Motor neuron (in vitro differentiated cells): ENCODE measurements around the gene FAM3D. TPM values are rescaled to one million over a fixed set of nuclear protein-coding genes. Genes with fewer than 3 reads are reported as not detected.
A peak's percentile ranks its signal among the peaks of the same experiment; 100 is the strongest.
"Not testable (repeated sequence)": the region's sequence is repeated elsewhere in the genome, so short reads cannot be mapped to it uniquely, and the experiment has no call there.

Experiments
- ATAC-seq, 8 experiments: fragments of 200-7000 bp; cut with Tn5 transposase; replicated peaks in 6 of 8; 2 replicates each; pipeline ENCODE4 v1.8.0; 2021; ENCODE audit warnings: mild to moderate bottlenecking in 8 of 8, moderate library complexity in 8 of 8
- H3K27ac ChIP-seq, 2 donors: fragments of 250-450 bp; sonication (Bioruptor Pico); 2 replicates each; pipeline ENCODE4 v1.9.0; 2021; ENCODE audit warnings: antibody characterized with exemption in 2 of 2, mild to moderate bottlenecking in 2 of 2, moderate library complexity in 1 of 2
- H3K4me1 ChIP-seq, 2 donors: fragments of 250-450 bp; sonication (Bioruptor Pico); replicated peaks in 1 of 2; 2 replicates each; pipeline ENCODE4 v1.6.1; 2021; ENCODE audit warnings: antibody characterized with exemption in 2 of 2, mild to moderate bottlenecking in 2 of 2, moderate library complexity in 1 of 2
- H3K4me3 ChIP-seq, 5 donors: fragments of 250-450 bp; sonication (Bioruptor Pico); 2 replicates each; pipeline ENCODE4 v1.9.0; 2021; ENCODE audit warnings: antibody characterized with exemption in 5 of 5, mild to moderate bottlenecking in 5 of 5, moderate library complexity in 4 of 5
- WGBS, 10 experiments: fragments of 450-650 bp; shearing (Covaris generic); methylation state at CpG; one replicate each; pipeline ENCODE4 v1.0.0; 2022; 5-methylcytosine and 5-hydroxymethylcytosine counted together
- in situ Hi-C, 9 experiments: fragments of 400-800 bp; cut with MboI; loops; one replicate each; pipeline ENCODE4 v1.15.0; 2021; ENCODE audit warnings: low sequenced_read_pairs in 9 of 9, low pct_unique_long_range_greater_than_20kb in 2 of 9; ENCODE audit not compliant: unreplicated experiment in 9 of 9
- total RNA-seq, 8 experiments: library from RNA; unstranded; fragments of 300-600 nt; gene quantifications; 2 replicates each; pipeline versions ENCODE4 v1.2.3 to v1.2.4, GENCODE V29; 2022

Gene FAM3D
- total RNA-seq, 8 experiments from 2014 or later, result 0.16 to 0.50 (median 0.18) TPM; not detected in 4

GRCh38 chr3:58679974-58680666, 13.5 kb upstream of the FAM3D start:
- in situ Hi-C loops, result no loop called here
- ATAC-seq, result peak in 3 of 8 experiments; percentile 24 to 62 (median 41)
- Histone ChIP-seq H3K27ac (no peak overlapping the region), H3K4me3 (no peak overlapping the region), H3K4me1 (peaks cover 0 to 2% of the 10 kb centered on the region in 2 donors)
- 6 to 100% (median 87%) methylated on average over 1 to 5 of the region's 6 CpGs; no CpG with 5 or more reads in 4 of the 10 experiments for WGBS, 10 experiments

GRCh38 chr3:58679446-58679845, 12.9 kb upstream of the FAM3D start:
- in situ Hi-C loops, result no loop called here
- H3K4me1 ChIP-seq, result peaks cover 0 to 2% of the 10 kb centered on the region in 2 donors
- no peak overlapping the region for H3K4me3 ChIP-seq
- H3K27ac ChIP-seq, result no peak overlapping the region
- WGBS, 10 experiments, result 7 to 89% (median 79%) methylated on average over 1 to 6 of the region's 6 CpGs
- ATAC-seq, result peak in 2 of 8 experiments; percentile 9

- H3K27ac ChIP-seq, H3K4me3 ChIP-seq, ATAC-seq, in situ Hi-C loops, H3K4me1 ChIP-seq: not testable (repeated sequence)
- WGBS, 10 experiments, result 20 to 93% (median 87%) methylated on average over 1 to 4 of the region's 13 CpGs; no CpG with 5 or more reads in 1 of the 10 experiments
These were observed 11.8 kb upstream of the FAM3D start for GRCh38 chr3:58678177-58678970.

GRCh38 chr3:58672880-58673279, 6.3 kb upstream of the FAM3D start:
- WGBS, 10 experiments, result 6 to 100% (median 85%) methylated on average over 1 to 3 of the region's 3 CpGs; no CpG with 5 or more reads in 3 of the 10 experiments
- H3K4me3 ChIP-seq, result no peak overlapping the region
- peaks cover 0 to 4% of the 10 kb centered on the region in 2 donors for H3K4me1 ChIP-seq
- in situ Hi-C loops, result no loop called here
- H3K27ac ChIP-seq, result no peak overlapping the region
- ATAC-seq, result no peak

- in situ Hi-C loops, result no loop called here
- H3K4me3 ChIP-seq, result no peak overlapping the region
- no peak overlapping the region for H3K27ac ChIP-seq
- 11 to 100% (median 84%) methylated on average over 2 to 7 of the region's 8 CpGs; no CpG with 5 or more reads in 2 of the 10 experiments for WGBS, 10 experiments
- no peak for ATAC-seq
- H3K4me1 ChIP-seq, result peaks cover 0 to 4% of the 10 kb centered on the region in 2 donors
These were observed 5.9 kb upstream of the FAM3D start for GRCh38 chr3:58672451-58672850.

- Histone ChIP-seq H3K4me1 (peaks cover 0 to 4% of the 10 kb centered on the region in 2 donors), H3K4me3 (no peak overlapping the region), H3K27ac (no peak overlapping the region)
- no peak for ATAC-seq
- in situ Hi-C loops, result no loop called here
- WGBS, 10 experiments, result 0 to 88% (median 66%) methylated on average over 1 to 8 of the region's 9 CpGs; no CpG with 5 or more reads in 2 of the 10 experiments
These were observed 4.0 kb upstream of the FAM3D start for GRCh38 chr3:58670506-58671135.

- ATAC-seq, result no peak
- 33 to 89% (median 73%) methylated on average over 1 to 7 of the region's 8 CpGs; no CpG with 5 or more reads in 1 of the 10 experiments for WGBS, 10 experiments
- in situ Hi-C loops, result no loop called here
- Histone ChIP-seq H3K4me1 (peaks cover 0 to 4% of the 10 kb centered on the region in 2 donors), H3K27ac (no peak overlapping the region), H3K4me3 (no peak overlapping the region)
These were observed 1.7 kb upstream of the FAM3D start for GRCh38 chr3:58668247-58668646.

- Histone ChIP-seq H3K27ac (no peak overlapping the region), H3K4me3 (no peak overlapping the region), H3K4me1 (peaks cover 0 to 4% of the 10 kb centered on the region in 2 donors)
- WGBS, 10 experiments, result 0 to 87% (median 57%) methylated on average over 1 to 6 of the region's 6 CpGs; no CpG with 5 or more reads in 5 of the 10 experiments
- in situ Hi-C loops, result no loop called here
- ATAC-seq, result no peak
These were observed 1.1 kb upstream of the FAM3D start for GRCh38 chr3:58667704-58668103.

- ATAC-seq, result no peak
- Histone ChIP-seq H3K27ac (no peak overlapping the region), H3K4me1 (peaks cover 0 to 4% of the 10 kb centered on the region in 2 donors), H3K4me3 (no peak overlapping the region)
- whole genome bisulfite sequencing, 10 experiments, result no CpG with 5 or more reads among the region's 1 CpG
- in situ Hi-C loops, result no loop called here
These were observed 655 bp upstream of the FAM3D start for GRCh38 chr3:58667229-58667628.

- Histone ChIP-seq H3K4me3 (no peak overlapping the region), H3K4me1 (peaks cover 7 to 11% of the 10 kb centered on the region in 2 donors), H3K27ac (no peak overlapping the region)
- 17 to 100% (median 81%) methylated on average over 1 to 2 of the region's 2 CpGs; no CpG with 5 or more reads in 2 of the 10 experiments for WGBS, 10 experiments
- in situ Hi-C loops, result no loop called here
- no peak for ATAC-seq
These were observed 1.2 kb downstream of the FAM3D start for GRCh38 chr3:58665405-58665804.

GRCh38 chr3:58664611-58665010, 2.0 kb downstream of the FAM3D start:
- in situ Hi-C loops, result no loop called here
- Histone ChIP-seq H3K4me3 (no peak overlapping the region), H3K4me1 (peaks cover 7 to 11% of the 10 kb centered on the region in 2 donors), H3K27ac (no peak overlapping the region)
- 67 to 100% methylated on average over 1 of the region's 3 CpGs; no CpG with 5 or more reads in 8 of the 10 experiments for WGBS, 10 experiments
- ATAC-seq, result no peak

GRCh38 chr3:58661836-58662420, 4.6 kb downstream of the FAM3D start:
- Histone ChIP-seq H3K4me3 (no peak overlapping the region), H3K27ac (peak overlapping the region; percentile 17 to 31), H3K4me1 (peaks cover 7% of the 10 kb centered on the region in 2 donors)
- in situ Hi-C loops, result no loop called here
- peak in 7 of 8 experiments; percentile 29 to 84 (median 45) for ATAC-seq
- WGBS, 10 experiments, result 0 to 53% (median 27%) methylated on average over 2 to 6 of the region's 6 CpGs; no CpG with 5 or more reads in 4 of the 10 experiments
